ENCODE results near the gene MSLN. TPM values are rescaled to one million over a fixed set of nuclear protein-coding genes. Genes with fewer than 3 reads are reported as not detected.

The MSLN gene
- total and polyA plus RNA-seq, 2 donors (not counting 3 experiments of a cell fraction or from before 2014, with no cell fraction given), result not detected

DNA sequence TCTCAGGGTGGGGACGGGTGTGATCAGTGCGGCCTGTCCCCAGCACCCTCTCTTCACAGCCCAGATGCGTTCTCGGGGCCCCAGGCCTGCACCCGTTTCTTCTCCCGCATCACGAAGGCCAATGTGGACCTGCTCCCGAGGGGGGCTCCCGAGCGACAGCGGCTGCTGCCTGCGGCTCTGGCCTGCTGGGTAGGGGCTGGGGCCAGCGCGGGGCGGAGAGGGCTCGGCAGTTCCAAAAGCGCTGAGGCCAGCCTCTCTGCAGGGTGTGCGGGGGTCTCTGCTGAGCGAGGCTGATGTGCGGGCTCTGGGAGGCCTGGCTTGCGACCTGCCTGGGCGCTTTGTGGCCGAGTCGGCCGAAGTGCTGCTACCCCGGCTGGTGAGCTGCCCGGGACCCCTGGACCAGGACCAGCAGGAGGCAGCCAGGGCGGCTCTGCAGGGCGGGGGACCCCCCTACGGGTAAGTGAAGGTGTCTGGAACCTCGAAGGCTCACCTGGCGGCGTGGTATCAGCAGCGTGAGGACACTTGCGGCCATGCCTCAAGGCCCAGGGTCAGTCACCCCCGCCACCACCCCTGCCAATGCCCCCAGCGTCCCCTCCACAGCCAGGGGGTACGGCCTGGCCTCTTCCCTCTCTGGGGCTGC is 4.4 kb downstream of the MSLN start:
- no peaks in the 10 kb centered on the region for H3K4me1 ChIP-seq (ENCODE audit: control insufficient read depth, extremely low read depth, insufficient read depth, low read length)

More for the DNA sequence above, 4.4 kb downstream of the MSLN start:
- Histone ChIP-seq H3K9me1 (replicated peaks; ENCODE audit: control insufficient read depth, extremely low read depth, insufficient read depth, low read length) (no peaks in the 10 kb centered on the region), H3K9me3 (replicated peaks; ENCODE audit: control insufficient read depth, insufficient read depth, low read length) (no peaks in the 10 kb centered on the region), H3K9ac (replicated peaks; ENCODE audit: extremely low read depth, insufficient read depth, low read length) (no peak overlapping the region), H3K36me3 (ENCODE audit: control insufficient read depth in 2 of 2, extremely low read depth in 1 of 2, insufficient read depth in 2 of 2, low read length in 2 of 2) (no peaks in the 10 kb centered on the region), H4K20me1 (replicated peaks; ENCODE audit: control insufficient read depth, extremely low read depth, insufficient read depth, low read length) (no peaks in the 10 kb centered on the region), H3K4me3 (replicated peaks in 1 of 3; ENCODE audit: insufficient read depth in 1 of 3, low read depth in 1 of 3, low read length in 3 of 3) (no peak overlapping the region), H3K27me3 (ENCODE audit: control insufficient read depth in 2 of 2, insufficient read depth in 2 of 2, low read length in 2 of 2) (no peaks in the 10 kb centered on the region), H3K79me2 (ENCODE audit: control insufficient read depth, insufficient read depth, low read length) (no peaks in the 10 kb centered on the region), H2AFZ (ENCODE audit: low read depth, low read length) (no peak overlapping the region), H3K27ac (ENCODE audit: insufficient read depth, low read depth, low read length) (no peak overlapping the region), H3K4me2 (ENCODE audit: insufficient read depth, low read length) (no peak overlapping the region)
- ChIA-PET POLR2A (no interaction called here), CTCF (no interaction called here)
- DNase-seq (ENCODE audit: low read depth, low spot score) (no peak), FAIRE-seq (no peak)
- dilution Hi-C loops (cut with MboI; ENCODE audit: extremely low pct_ligation_motif_present, low sequenced_read_pairs), result no loop called here
- TF ChIP-seq, protein P1, sequence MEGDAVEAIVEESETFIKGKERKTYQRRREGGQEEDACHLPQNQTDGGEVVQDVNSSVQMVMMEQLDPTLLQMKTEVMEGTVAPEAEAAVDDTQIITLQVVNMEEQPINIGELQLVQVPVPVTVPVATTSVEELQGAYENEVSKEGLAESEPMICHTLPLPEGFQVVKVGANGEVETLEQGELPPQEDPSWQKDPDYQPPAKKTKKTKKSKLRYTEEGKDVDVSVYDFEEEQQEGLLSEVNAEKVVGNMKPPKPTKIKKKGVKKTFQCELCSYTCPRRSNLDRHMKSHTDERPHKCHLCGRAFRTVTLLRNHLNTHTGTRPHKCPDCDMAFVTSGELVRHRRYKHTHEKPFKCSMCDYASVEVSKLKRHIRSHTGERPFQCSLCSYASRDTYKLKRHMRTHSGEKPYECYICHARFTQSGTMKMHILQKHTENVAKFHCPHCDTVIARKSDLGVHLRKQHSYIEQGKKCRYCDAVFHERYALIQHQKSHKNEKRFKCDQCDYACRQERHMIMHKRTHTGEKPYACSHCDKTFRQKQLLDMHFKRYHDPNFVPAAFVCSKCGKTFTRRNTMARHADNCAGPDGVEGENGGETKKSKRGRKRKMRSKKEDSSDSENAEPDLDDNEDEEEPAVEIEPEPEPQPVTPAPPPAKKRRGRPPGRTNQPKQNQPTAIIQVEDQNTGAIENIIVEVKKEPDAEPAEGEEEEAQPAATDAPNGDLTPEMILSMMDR (IDR thresholded peaks at IDR 0.05; ENCODE audit: extremely low read depth in 1 of 2, insufficient read depth in 1 of 2, low read depth in 1 of 2, low read length in 2 of 2), result no peak
- TF ChIP-seq GATA2 (IDR thresholded peaks at IDR 0.05; ENCODE audit: insufficient read depth, insufficient read length, low read depth, low read length), result no peak
- TF ChIP-seq, protein P2, sequence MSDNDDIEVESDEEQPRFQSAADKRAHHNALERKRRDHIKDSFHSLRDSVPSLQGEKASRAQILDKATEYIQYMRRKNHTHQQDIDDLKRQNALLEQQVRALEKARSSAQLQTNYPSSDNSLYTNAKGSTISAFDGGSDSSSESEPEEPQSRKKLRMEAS (IDR thresholded peaks at IDR 0.05; ENCODE audit: insufficient read depth, insufficient read length), result no peak
- no peak for TF ChIP-seq FOS (IDR thresholded peaks at IDR 0.05; ENCODE audit: borderline replicate concordance, insufficient read depth, low read length)
- TF ChIP-seq POLR2AphosphoS5 (IDR thresholded peaks at IDR 0.05; ENCODE audit: insufficient read depth, low read depth, low read length), result no peak
- TF ChIP-seq POLR2A (IDR thresholded peaks at IDR 0.05; ENCODE audit: low read depth, low read length), result no peak
- TF ChIP-seq MYC (IDR thresholded peaks at IDR 0.05; ENCODE audit: low read depth, low read length), result no peak
- TF ChIP-seq EZH2 (IDR thresholded peaks at IDR 0.05; ENCODE audit: borderline replicate concordance, low read depth, low read length, severe bottlenecking), result no peak
- no peak for TF ChIP-seq JUN (IDR thresholded peaks at IDR 0.05; ENCODE audit: borderline replicate concordance, insufficient read depth, insufficient read length, low read depth)
- no TSS peak for BruUV-seq (replicated peaks)
- intact Hi-C loops (cut with micrococcal nuclease), result no loop called here

All from endothelial cell of umbilical vein (primary cell).